ENCODE results near the gene EMC6. TPM values are rescaled to one million over a fixed set of nuclear protein-coding genes. Genes with fewer than 3 reads are reported as not detected.

Gene EMC6
- total RNA-seq, 1 donor from 2014 or later = 37.6 TPM

GRCh38 chr17:3718201-3718600 is 49.6 kb downstream of the EMC6 start:
- no peak for DNase-seq (ENCODE audit: low spot score)
- H3K9me3 Mint-ChIP-seq (ENCODE audit: low read depth) = no peaks in the 10 kb centered on the region
- TF ChIP-seq CTCF (IDR thresholded peaks at IDR 0.05) = no peak
- no peak overlapping the region for H3K27ac Mint-ChIP-seq (ENCODE audit: unreplicated experiment)
- no peaks in the 10 kb centered on the region for H3K27me3 Mint-ChIP-seq (ENCODE audit: low read depth)
- no peak overlapping the region for H3K4me3 Mint-ChIP-seq (ENCODE audit: unreplicated experiment)
- H3K36me3 Mint-ChIP-seq (ENCODE audit: low read depth) = peaks cover 22% of the 10 kb centered on the region
- peaks cover 24% of the 10 kb centered on the region for H3K4me1 Mint-ChIP-seq (ENCODE audit: low read depth)

- Mint-ChIP-seq H3K36me3 (ENCODE audit: low read depth) (peaks cover 22% of the 10 kb centered on the region), H3K4me1 (ENCODE audit: low read depth) (peaks cover 26% of the 10 kb centered on the region), H3K27ac (ENCODE audit: unreplicated experiment) (no peak overlapping the region), H3K27me3 (ENCODE audit: low read depth) (no peaks in the 10 kb centered on the region), H3K9me3 (ENCODE audit: low read depth) (no peaks in the 10 kb centered on the region), H3K4me3 (ENCODE audit: unreplicated experiment) (no peak overlapping the region)
- DNase-seq (ENCODE audit: low spot score) = no peak
- TF ChIP-seq CTCF (IDR thresholded peaks at IDR 0.05) = no peak
Observed at GRCh38 chr17:3719265-3719664, 50.7 kb downstream of the EMC6 start.

Other genes with a start within 250 kb of the EMC6 start
- not detected in 3 replicates for gene OR1E2, start 235.0 kb upstream of the EMC6 start, total RNA-seq
- not detected in 3 replicates for gene SPATA22, start 197.0 kb upstream of the EMC6 start, total RNA-seq
- gene ASPA, start 192.8 kb upstream of the EMC6 start, total RNA-seq = not detected in 3 replicates
- 0.27 to 0.74 TPM in 2 of 3 replicates, not detected in the other for gene TRPV3, start 111.0 kb upstream of the EMC6 start, total RNA-seq
- 2.2 to 4.8 TPM (median 3.1 TPM) in 3 replicates for gene TRPV1, start 59.4 kb upstream of the EMC6 start, total RNA-seq
- 5.6 to 6.1 TPM (median 5.9 TPM) in 3 replicates for gene SHPK, start 32.6 kb upstream of the EMC6 start, total RNA-seq
- gene CTNS, start 32.1 kb upstream of the EMC6 start, total RNA-seq = 14.4 to 18.4 TPM (median 17.8 TPM) in 3 replicates
- gene TAX1BP3, start 234 bp upstream of the EMC6 start, total RNA-seq = 198 to 242 TPM (median 230 TPM) in 3 replicates
- 0.18 to 1.1 TPM (median 0.30 TPM) in 3 replicates for gene P2RX5, start 27.3 kb downstream of the EMC6 start, total RNA-seq
- 2.1 to 2.6 TPM (median 2.2 TPM) in 3 replicates for gene HASPIN, start 55.1 kb downstream of the EMC6 start, total RNA-seq
- 25.8 to 29.1 TPM (median 28.3 TPM) in 3 replicates for gene ITGAE, start 132.4 kb downstream of the EMC6 start, total RNA-seq
- gene NCBP3, start 177.4 kb downstream of the EMC6 start, total RNA-seq = 31.3 to 34.8 TPM (median 33.7 TPM) in 3 replicates
- gene CAMKK1, start 224.2 kb downstream of the EMC6 start, total RNA-seq = 5.0 to 8.0 TPM (median 5.1 TPM) in 3 replicates
- gene P2RX1, start 247.7 kb downstream of the EMC6 start, total RNA-seq = not detected in 3 replicates

All from chondrocyte (in vitro differentiated cells).